HG03378 (cell line): ENCODE measurements around the gene CTNNA2.
A peak's percentile ranks its signal among the peaks of the same experiment; 100 is the strongest.
"Not testable (repeated sequence)": the region's sequence is repeated elsewhere in the genome, so short reads cannot be mapped to it uniquely, and the experiment has no call there.

Source experiments
- ATAC-seq: cut with Tn5 transposase; IDR thresholded peaks from one replicate; pipeline ENCODE4 v1.9.1; 2021; ENCODE audit warnings: mild to moderate bottlenecking, moderate library complexity; ENCODE audit not compliant: unreplicated experiment

The CTNNA2 gene

GRCh38 chr2:80062298-80062697 is 549.4 kb downstream of the CTNNA2 start:
- no peak for ATAC-seq

GRCh38 chr2:80068038-80068731 is 555.3 kb downstream of the CTNNA2 start:
- ATAC-seq = no peak

GRCh38 chr2:80070587-80070986 is 557.7 kb downstream of the CTNNA2 start:
- no peak for ATAC-seq

- no peak for ATAC-seq
These were observed 559.1 kb downstream of the CTNNA2 start for GRCh38 chr2:80071941-80072340.

- peak; percentile 75 for ATAC-seq
These were observed 560.3 kb downstream of the CTNNA2 start for GRCh38 chr2:80073134-80073561.

- ATAC-seq = no peak
These were observed 561.6 kb downstream of the CTNNA2 start for GRCh38 chr2:80074321-80075070.

- ATAC-seq = no peak
These were observed 562.9 kb downstream of the CTNNA2 start for GRCh38 chr2:80075719-80076118.

GRCh38 chr2:80078290-80079036 is 565.6 kb downstream of the CTNNA2 start:
- no peak for ATAC-seq

- ATAC-seq = no peak
These were observed 568.1 kb downstream of the CTNNA2 start for GRCh38 chr2:80080957-80081356.

- no peak for ATAC-seq
These were observed 574.0 kb downstream of the CTNNA2 start for GRCh38 chr2:80086831-80087230.

GRCh38 chr2:80091237-80091636 is 578.4 kb downstream of the CTNNA2 start:
- no peak for ATAC-seq

- no peak for ATAC-seq
These were observed 579.6 kb downstream of the CTNNA2 start for GRCh38 chr2:80092474-80092873.

- ATAC-seq = not testable (repeated sequence)
These were observed 585.7 kb downstream of the CTNNA2 start for GRCh38 chr2:80098503-80098902.

GRCh38 chr2:80102026-80102425 is 589.2 kb downstream of the CTNNA2 start:
- ATAC-seq = no peak

- no peak for ATAC-seq
These were observed 592.3 kb downstream of the CTNNA2 start for GRCh38 chr2:80105015-80105640.

- ATAC-seq = no peak
These were observed 598.3 kb downstream of the CTNNA2 start for GRCh38 chr2:80111185-80111584.

- no peak for ATAC-seq
These were observed 599.9 kb downstream of the CTNNA2 start for GRCh38 chr2:80112790-80113189.

- no peak for ATAC-seq
These were observed 600.5 kb downstream of the CTNNA2 start for GRCh38 chr2:80113399-80113798.

GRCh38 chr2:80114812-80115211 is 602.0 kb downstream of the CTNNA2 start:
- ATAC-seq = no peak

- ATAC-seq = no peak
These were observed 604.5 kb downstream of the CTNNA2 start for GRCh38 chr2:80117401-80117800.

GRCh38 chr2:80120866-80121265 is 608.0 kb downstream of the CTNNA2 start:
- ATAC-seq = no peak
